Fibroblast of pulmonary artery (primary cell): ENCODE data around the gene RTL1.

ENCODE experiments used
- DNase-seq: peaks from one replicate; pipeline ENCODE4 v3.0.0-alpha.2; 2010; ENCODE audit warnings: low read depth
- H3K4me3 ChIP-seq: replicated peaks from 2 replicates; pipeline ENCODE4 v1.5.1; 2011; ENCODE audit warnings: low read depth, mild to moderate bottlenecking, control low read depth, low read length, moderate library complexity
- CTCF ChIP-seq: IDR thresholded peaks from 2 replicates; pipeline ENCODE4 v1.5.1; 2011; ENCODE audit warnings: mild to moderate bottlenecking, control low read depth, low read length, inconsistent platforms; ENCODE audit errors: missing control alignments

Gene RTL1

GRCh38 chr14:100851586-100851916, 52.0 kb downstream of the RTL1 start:
- H3K4me3 ChIP-seq, result no peak overlapping the region
- no peak for TF ChIP-seq CTCF

GRCh38 chr14:100850841-100851585, 52.5 kb downstream of the RTL1 start:
- no peak overlapping the region for H3K4me3 ChIP-seq
- DNase-seq, result peak; percentile 27
- TF ChIP-seq CTCF, result peak; percentile 58

More at GRCh38 chr14:100851586-100851916, 52.0 kb downstream of the RTL1 start:
- no peak for DNase-seq

GRCh38 chr14:100849115-100849781, 54.3 kb downstream of the RTL1 start:
- TF ChIP-seq CTCF, result no peak
- DNase-seq, result no peak
- H3K4me3 ChIP-seq, result no peak overlapping the region

GRCh38 chr14:100846309-100846859, 57.1 kb downstream of the RTL1 start:
- DNase-seq, result no peak
- H3K4me3 ChIP-seq, result no peak overlapping the region
- TF ChIP-seq CTCF, result no peak

GRCh38 chr14:100845341-100845740, 58.2 kb downstream of the RTL1 start:
- no peak for TF ChIP-seq CTCF

GRCh38 chr14:100844846-100845245, 58.7 kb downstream of the RTL1 start:
- no peak overlapping the region for H3K4me3 ChIP-seq
- no peak for TF ChIP-seq CTCF
- no peak for DNase-seq

More at GRCh38 chr14:100845341-100845740, 58.2 kb downstream of the RTL1 start:
- DNase-seq, result no peak
- no peak overlapping the region for H3K4me3 ChIP-seq
